HepG2 (cell line): Measurements from ENCODE around the gene ENO2. TPM values are rescaled to one million over a fixed set of nuclear protein-coding genes. Genes with fewer than 3 reads are reported as not detected.

Source experiments
- ADNP ChIP-seq: sonication (generic); formaldehyde crosslinking; IDR thresholded peaks from 2 replicates; pipeline ENCODE4 v1.4.0; 2020; ENCODE audit warnings: missing genetic modification reagents
- CENPX ChIP-seq: sonication (generic); formaldehyde crosslinking; IDR thresholded peaks from 2 replicates; pipeline ENCODE4 v1.9.0; 2021; ENCODE audit warnings: mild to moderate bottlenecking, missing genetic modification reagents, moderate library complexity
- FLYWCH1 ChIP-seq: sonication (generic); formaldehyde crosslinking; IDR thresholded peaks from 2 replicates; pipeline ENCODE4 v1.8.1; 2023; ENCODE audit warnings: mild to moderate bottlenecking, missing genetic modification reagents
- GATA4 ChIP-seq: sonication (generic); IDR thresholded peaks from 2 replicates; pipeline ENCODE4 v1.6.1; 2016; ENCODE audit warnings: antibody characterized with exemption, low read depth, borderline replicate concordance
- HDAC6 ChIP-seq: fragments of 200-600 bp; sonication (generic); IDR thresholded peaks from 2 replicates; pipeline ENCODE4 v1.7.0; 2017; ENCODE audit warnings: mild to moderate bottlenecking, antibody characterized with exemption, low read length, low read depth
- HNRNPLL ChIP-seq: fragments of 200-400 bp; formaldehyde crosslinking; IDR thresholded peaks from 2 replicates; pipeline ENCODE4 v1.6.1; 2017; ENCODE audit warnings: mild to moderate bottlenecking, low read depth, low read length; ENCODE audit not compliant: poor library complexity, severe bottlenecking
- IKZF1 ChIP-seq: fragments of 450-650 bp; IDR thresholded peaks from 2 replicates; pipeline ENCODE4 v1.7.1; 2016
- MED1 ChIP-seq: sonication (generic); formaldehyde crosslinking; IDR thresholded peaks from 2 replicates; pipeline ENCODE4 v1.4.0; 2020; ENCODE audit warnings: missing genetic modification reagents
- MXD1 ChIP-seq: sonication (generic); formaldehyde crosslinking; IDR thresholded peaks from 2 replicates; pipeline ENCODE4 v1.4.0; 2020; ENCODE audit warnings: mild to moderate bottlenecking, missing genetic modification reagents
- NCOA1 ChIP-seq: sonication (generic); formaldehyde crosslinking; IDR thresholded peaks from 2 replicates; pipeline ENCODE4 v1.9.0; 2021; ENCODE audit warnings: missing genetic modification reagents
- PCBP1 ChIP-seq: fragments of 200-400 bp; formaldehyde crosslinking; IDR thresholded peaks from 2 replicates; pipeline ENCODE4 v1.6.1; 2017; ENCODE audit warnings: mild to moderate bottlenecking, low read depth, low read length, borderline replicate concordance
- PHF8 ChIP-seq: sonication (generic); formaldehyde crosslinking; IDR thresholded peaks from 2 replicates; pipeline ENCODE4 v1.5.0; 2020; ENCODE audit warnings: missing genetic modification reagents
- SCMH1 ChIP-seq: sonication (generic); formaldehyde crosslinking; IDR thresholded peaks from 2 replicates; pipeline ENCODE4 v1.9.0; 2021; ENCODE audit warnings: missing genetic modification reagents, mild to moderate bottlenecking, borderline replicate concordance
- SETDB1 ChIP-seq: sonication (generic); formaldehyde crosslinking; IDR thresholded peaks from 2 replicates; pipeline ENCODE4 v1.5.1; 2020; ENCODE audit warnings: missing genetic modification reagents, mild to moderate bottlenecking, borderline replicate concordance
- SOX13 ChIP-seq, 3 experiments: fragments of 450-650 bp in 1 of 3; sonication (generic) in 1 of 3; formaldehyde crosslinking in 1 of 3; IDR thresholded peaks in 2 of 3; conservative IDR thresholded peaks in 1 of 3; 2 replicates each; pipeline versions ENCODE4 v1.5.0 to v1.6.1; 2016 to 2020; ENCODE audit warnings: antibody characterized with exemption in 1 of 3, mild to moderate bottlenecking in 1 of 3, missing compliant biosample characterization in 1 of 3, missing genetic modification reagents in 1 of 3, moderate library complexity in 1 of 3
- UBTF ChIP-seq: sonication (generic); formaldehyde crosslinking; IDR thresholded peaks from 2 replicates; pipeline ENCODE4 v1.4.0; 2020; ENCODE audit warnings: mild to moderate bottlenecking, missing genetic modification reagents
- XBP1 ChIP-seq: sonication (generic); formaldehyde crosslinking; IDR thresholded peaks from 2 replicates; pipeline ENCODE4 v1.5.0; 2020; ENCODE audit warnings: missing genetic modification reagents
- ZNF124 ChIP-seq: sonication (generic); formaldehyde crosslinking; IDR thresholded peaks from 2 replicates; pipeline ENCODE4 v1.4.0; 2020; ENCODE audit warnings: missing genetic modification reagents
- ZNF274 ChIP-seq: sonication (generic); formaldehyde crosslinking; IDR thresholded peaks from 2 replicates; pipeline ENCODE4 v1.5.1; 2020; ENCODE audit warnings: mild to moderate bottlenecking, missing genetic modification reagents
- ZNF280B ChIP-seq: sonication (generic); formaldehyde crosslinking; IDR thresholded peaks from 2 replicates; pipeline ENCODE4 v1.5.0; 2020; ENCODE audit warnings: missing genetic modification reagents, mild to moderate bottlenecking, borderline replicate concordance
- ZNF30 ChIP-seq: sonication (generic); formaldehyde crosslinking; IDR thresholded peaks from 2 replicates; pipeline ENCODE4 v1.5.0; 2020; ENCODE audit warnings: mild to moderate bottlenecking, missing genetic modification reagents
- ZNF333 ChIP-seq: sonication (generic); formaldehyde crosslinking; IDR thresholded peaks from 2 replicates; pipeline ENCODE4 v1.4.0; 2020; ENCODE audit warnings: mild to moderate bottlenecking, missing genetic modification reagents, borderline replicate concordance
- ZNF431 ChIP-seq: sonication (generic); formaldehyde crosslinking; IDR thresholded peaks from 2 replicates; pipeline ENCODE4 v1.9.0; 2022; ENCODE audit warnings: missing genetic modification reagents, low read depth, mild to moderate bottlenecking, borderline replicate concordance
- ZNF468 ChIP-seq: sonication (generic); formaldehyde crosslinking; IDR thresholded peaks from 2 replicates; pipeline ENCODE4 v1.8.0; 2022; ENCODE audit warnings: mild to moderate bottlenecking, moderate library complexity, missing genetic modification reagents
- ZNF619 ChIP-seq: sonication (generic); formaldehyde crosslinking; IDR thresholded peaks from 2 replicates; pipeline ENCODE4 v1.4.0; 2020; ENCODE audit warnings: mild to moderate bottlenecking, missing genetic modification reagents
- ZNF747 ChIP-seq: sonication (generic); formaldehyde crosslinking; IDR thresholded peaks from 2 replicates; pipeline ENCODE4 v1.8.1; 2023; ENCODE audit warnings: missing genetic modification reagents, mild to moderate bottlenecking, borderline replicate concordance
- ZNF75D ChIP-seq: sonication (generic); formaldehyde crosslinking; IDR thresholded peaks from 2 replicates; pipeline ENCODE4 v1.8.1; 2023; ENCODE audit warnings: missing genetic modification reagents, mild to moderate bottlenecking, borderline replicate concordance
- polyA plus RNA-seq, 8 experiments: library from polyadenylated mRNA; depleted of rRNA in 3 of 8; stranded (reverse) in 7 of 8; unstranded in 1 of 8; fragments of >200 nt; fragmentation: Illumina TruSeq in 4 of 8; extraction: Trizol in 4 of 8; gene quantifications; 2 replicates each; pipeline versions ENCODE4 v1.2.1 to v1.2.3, GENCODE V29; 2011 to 2016; ENCODE audit warnings: low read depth in 4 of 8, missing spikeins in 1 of 8, mixed read lengths in 1 of 8; ENCODE audit not compliant: insufficient read depth in 1 of 8
- total RNA-seq, 5 experiments: library from RNA; depleted of rRNA; stranded (reverse); fragments of >200 nt; fragmentation: Illumina TruSeq; extraction: Trizol; gene quantifications; 2 replicates each; pipeline ENCODE4 v1.2.3, GENCODE V29; 2016; ENCODE audit warnings: low read depth in 1 of 5

ENO2 gene
- total and polyA plus RNA-seq, 2 of the 13 experiments (the other 11 are each of a cell fraction or from before 2014, with no cell fraction given) = 19.3 to 136 TPM

- TF ChIP-seq UBTF (peak; percentile 67; the same call in 1 of the 2 replicates), SCMH1 (CRISPR knock-in tag) (no peak), XBP1 (CRISPR knock-in tag) (no peak), ZNF274 (CRISPR knock-in tag) (no peak), GATA4 (peak; percentile 98), ZNF124 (CRISPR knock-in tag) (peak; percentile 95), ZNF333 (CRISPR knock-in tag) (peak; percentile 10; the same call in 1 of the 2 replicates), PCBP1 (0 out of 2 replicates have a peak, but pooled peaks have one; percentile 25), FLYWCH1 (CRISPR knock-in tag) (peak; percentile 57; the same call in 1 of the 2 replicates), SOX13 (IDR thresholded peaks at IDR 0.05) (peak; percentile 89), SOX13 (CRISPR knock-in tag; conservative IDR thresholded peaks at IDR 0.05 in 1 of 2, IDR thresholded peaks at IDR 0.05 in 1 of 2) (peak; percentile 70 to 98; a peak in 2 of 4 replicates), ZNF30 (CRISPR knock-in tag) (peak; percentile 76; the same call in 1 of the 2 replicates), SETDB1 (no peak), ZNF619 (CRISPR knock-in tag) (no peak), ADNP (CRISPR knock-in tag) (no peak), PHF8 (CRISPR knock-in tag) (peak; percentile 79), IKZF1 (no peak), MED1 (CRISPR knock-in tag) (peak; percentile 99), ZNF75D (no peak), HNRNPLL (no peak), ZNF747 (CRISPR knock-in tag) (no peak), ZNF431 (no peak; the same call in 1 of the 2 replicates), MXD1 (CRISPR knock-in tag) (no peak), HDAC6 (peak; percentile 82; the same call in 1 of the 2 replicates), ZNF280B (CRISPR knock-in tag) (no peak), ZNF468 (CRISPR knock-in tag) (no peak), NCOA1 (CRISPR knock-in tag) (0 out of 2 replicates have a peak, but pooled peaks have one; percentile 76), CENPX (no peak)
These were observed 29.5 kb downstream of the ENO2 start, which contains the start of the genes C12orf57 and RNU7-1 (continued) for GRCh38 chr12:6943722-6944380.
